GM12878 (cell line): Measurements from ENCODE around the gene MFSD12. TPM values are rescaled to one million over a fixed set of nuclear protein-coding genes. Genes with fewer than 3 reads are reported as not detected.

ENCODE experiments used
- ATAC-seq: fragments of 200-7000 bp; cut with Tn5 transposase; 3 replicates; pipeline ENCODE4 v1.9.1; 2020; ENCODE audit warnings: mild to moderate bottlenecking, moderate library complexity
- BruUV-seq: library from RNA; stranded (reverse); fragments of 400-500 nt; replicated peaks from 2 replicates; lab custom pipeline; 2021; lab: Mats Ljungman, UMichigan
- CTCF ChIA-PET: fragments of 300-600 bp; sonication (Branson Sonifier 250); formaldehyde crosslinking; extraction: SDS; loops from one replicate; lab custom pipeline; 2021; ENCODE audit warnings: inconsistent platforms; lab: Yijun Ruan, JAX
- POLR2A ChIA-PET: fragments of 350-600 bp; formaldehyde crosslinking; extraction: SDS; loops from one replicate; lab custom pipeline; 2021; ENCODE audit warnings: inconsistent platforms; lab: Charles Lee
- RAD21 ChIA-PET: fragments of 300-600 bp; sonication (Branson Sonifier 250); formaldehyde crosslinking; loops from one replicate; lab custom pipeline; 2023; ENCODE audit warnings: antibody characterized with exemption; ENCODE audit not compliant: unreplicated experiment; lab: Charles Lee
- SMC1A ChIA-PET: fragments of 300-600 bp; sonication (Branson Sonifier 250); formaldehyde crosslinking; loops from one replicate; lab custom pipeline; 2023; ENCODE audit not compliant: unreplicated experiment, uncharacterized antibody; lab: Charles Lee
- DNase-seq: peaks from one replicate; pipeline ENCODE4 v3.0.0-alpha.2; 2011; ENCODE audit warnings: low read depth, low spot score
- FAIRE-seq: peaks from 3 replicates; lab custom pipeline; 2011; peaks lifted over from hg19 to GRCh38; lab: Jason Lieb, UNC
- H2AFZ ChIP-seq: 2 replicates; pipeline ENCODE4 v1.6.0; 2011; ENCODE audit warnings: low read depth, low read length, control low read depth; ENCODE audit not compliant: control insufficient read depth
- H3K27ac ChIP-seq: 2 replicates; pipeline ENCODE4 v1.5.1; 2011; ENCODE audit warnings: control low read depth; ENCODE audit not compliant: control insufficient read depth, insufficient read depth
- H3K27me3 ChIP-seq, 2 experiments: replicated peaks in 1 of 2; 2 replicates each; pipeline versions ENCODE4 v1.6.0 to v1.6.1; 2011; ENCODE audit warnings: low read length in 1 of 2; ENCODE audit not compliant: control insufficient read depth in 2 of 2, insufficient read depth in 2 of 2
- H3K36me3 ChIP-seq, 2 experiments: 2 replicates each; pipeline ENCODE4 v1.5.1; 2011; ENCODE audit warnings: low read length in 1 of 2; ENCODE audit not compliant: control insufficient read depth in 2 of 2, insufficient read depth in 2 of 2
- H3K4me1 ChIP-seq: 2 replicates; pipeline ENCODE4 v1.6.1; 2011; ENCODE audit warnings: mild to moderate bottlenecking, low read length, moderate library complexity, mixed read lengths; ENCODE audit not compliant: control insufficient read depth, insufficient read depth
- H3K4me2 ChIP-seq: 2 replicates; pipeline ENCODE4 v1.6.0; 2011; ENCODE audit warnings: control low read depth; ENCODE audit not compliant: control insufficient read depth, insufficient read depth
- H3K4me3 ChIP-seq: fragments of 200-600 bp; sonication (generic); 2 replicates; pipeline ENCODE4 v1.5.1; 2016
- H3K79me2 ChIP-seq: 2 replicates; pipeline ENCODE4 v1.6.0; 2011; ENCODE audit warnings: low read length; ENCODE audit not compliant: control insufficient read depth, insufficient read depth
- H3K9ac ChIP-seq: 2 replicates; pipeline ENCODE4 v1.8.0; 2011; ENCODE audit warnings: low read length, control low read depth, mixed read lengths; ENCODE audit not compliant: control insufficient read depth, insufficient read depth
- H3K9me3 ChIP-seq: replicated peaks from 3 replicates; pipeline ENCODE4 v1.5.1; 2011; ENCODE audit warnings: mild to moderate bottlenecking, low read length; ENCODE audit not compliant: control insufficient read depth, insufficient read depth
- H4K20me1 ChIP-seq: 2 replicates; pipeline ENCODE4 v1.6.0; 2011; ENCODE audit not compliant: control insufficient read depth, insufficient read depth
- BMI1 ChIP-seq: fragments of 450-650 bp; IDR thresholded peaks from 2 replicates; pipeline ENCODE4 v1.6.1; 2016; ENCODE audit warnings: mild to moderate bottlenecking, moderate library complexity, borderline replicate concordance
- CREB1 ChIP-seq: IDR thresholded peaks from 2 replicates; pipeline ENCODE4 v1.6.1; 2012; ENCODE audit warnings: low read depth, mild to moderate bottlenecking, inconsistent platforms
- CREM ChIP-seq: IDR thresholded peaks from 2 replicates; pipeline ENCODE4 v1.6.1; 2014; ENCODE audit warnings: antibody characterized with exemption, low read depth
- DPF2 ChIP-seq: fragments of 450-650 bp; IDR thresholded peaks from 2 replicates; pipeline ENCODE4 v1.6.1; 2017; ENCODE audit warnings: mild to moderate bottlenecking
- E2F8 ChIP-seq: fragments of 450-650 bp; IDR thresholded peaks from 2 replicates; pipeline ENCODE4 v1.6.1; 2018; ENCODE audit warnings: mild to moderate bottlenecking, low read depth, moderate library complexity; ENCODE audit not compliant: partially characterized antibody
- ELK1 ChIP-seq: IDR thresholded peaks from 2 replicates; pipeline ENCODE4 v1.6.1; 2012; ENCODE audit warnings: low read depth, low read length, improper control_type of control experiment
- ESRRA ChIP-seq: IDR thresholded peaks from 2 replicates; pipeline ENCODE4 v1.6.1; 2012; ENCODE audit warnings: mild to moderate bottlenecking, low read length, improper control_type of control experiment
- KLF5 ChIP-seq: fragments of 450-650 bp; IDR thresholded peaks from 2 replicates; pipeline ENCODE4 v1.6.1; 2014; ENCODE audit warnings: mild to moderate bottlenecking; ENCODE audit not compliant: partially characterized antibody
- NFIC ChIP-seq: IDR thresholded peaks from 2 replicates; pipeline ENCODE4 v1.6.1; 2012; ENCODE audit warnings: low read depth, mild to moderate bottlenecking, inconsistent platforms, low read length, moderate library complexity
- PRDM15 ChIP-seq: fragments of 450-650 bp; formaldehyde crosslinking; IDR thresholded peaks from 2 replicates; pipeline ENCODE4 v1.4.0; 2020; ENCODE audit warnings: mild to moderate bottlenecking, moderate library complexity
- SMC3 ChIP-seq: IDR thresholded peaks from 2 replicates; pipeline ENCODE4 v1.6.1; 2011; ENCODE audit warnings: low read length, improper control_type of control experiment, borderline replicate concordance
- ZBTB4 ChIP-seq: fragments of 450-650 bp; formaldehyde crosslinking; IDR thresholded peaks from 2 replicates; pipeline ENCODE4 v1.4.0; 2022; ENCODE audit warnings: mild to moderate bottlenecking, moderate library complexity
- ZNF24 ChIP-seq: fragments of 450-650 bp; IDR thresholded peaks from 2 replicates; pipeline ENCODE4 v1.6.1; 2017; ENCODE audit warnings: antibody characterized with exemption, mild to moderate bottlenecking
- ZNF274 ChIP-seq: IDR thresholded peaks from one replicate; pipeline ENCODE4 v1.8.0; 2011; ENCODE audit not compliant: insufficient read length, insufficient read depth
- WGBS: methylation state at CpG from one replicate; pipeline ENCODE4 v1.1.6; 2016; ENCODE audit warnings: low lambda C conversion rate; ENCODE audit not compliant: insufficient replicate concordance, insufficient coverage; ENCODE audit errors: missing lambda C conversion rate; 5-methylcytosine and 5-hydroxymethylcytosine counted together
- in situ Hi-C: fragments of 300-500 bp; cut with MboI; formaldehyde crosslinking; loops from 9 replicates; pipeline ENCODE4 v1.14.3; 2018; ENCODE audit warnings: mixed read lengths
- intact Hi-C: fragments of 100-400 bp; cut with micrococcal nuclease; formaldehyde crosslinking; loops from one replicate; pipeline ENCODE4 v1.14.2; 2022; ENCODE audit not compliant: unreplicated experiment
- polyA plus RNA-seq, 11 experiments: library from polyadenylated mRNA; depleted of rRNA in 4 of 11; unstranded in 6 of 11; stranded (reverse) in 5 of 11; fragments of >200 nt; fragmentation: Nextera tagmentation in 4 of 11; fragmentation: Illumina TruSeq in 1 of 11; extraction: Ambion mirVana in 4 of 11; extraction: Trizol in 1 of 11; gene quantifications; 1 replicate in 1 of 11; 2 replicates in 10 of 11; pipeline versions ENCODE4 v1.2.1 to v1.2.3, GENCODE V29; 2011 to 2016; ENCODE audit warnings: inconsistent platforms in 2 of 11, missing spikeins in 2 of 11, low read depth in 1 of 11
- total RNA-seq, 4 experiments: library from RNA; depleted of rRNA in 3 of 4; stranded (reverse); fragments of >200 nt in 3 of 4; fragmentation: Illumina TruSeq in 1 of 4; extraction: Trizol in 1 of 4; gene quantifications; 2 replicates each; pipeline versions ENCODE4 v1.2.1 to v1.2.3, GENCODE V29; 2013 to 2021

MFSD12 gene
- total and polyA plus RNA-seq, 10 of the 15 experiments (the other 5 are each of a cell fraction or from before 2014, with no cell fraction given), result 0.58 to 65.9 (median 16.8) TPM

- no peaks in the 10 kb centered on the region for H3K79me2 ChIP-seq
- no peak overlapping the region for H2AFZ ChIP-seq
- H3K9me3 ChIP-seq, result no peaks in the 10 kb centered on the region
- CTCF ChIA-PET, result interaction anchor here (0.7 to 0.9 kb wide), 2 partner anchors 8 to 30 kb away, joined by 3 to 4 read pairs; no protein-coding TSS in a partner anchor
- H3K36me3 ChIP-seq, result peaks cover 9 to 18% of the 10 kb centered on the region in 2 experiments
- WGBS, result 54% methylated on average over 13 of the region's 13 CpGs
- FAIRE-seq (no peak), DNase-seq (no peak), ATAC-seq (no peak; the same call in 2 of the 3 replicates)
- H3K4me2 ChIP-seq, result no peak overlapping the region
- SMC1A ChIA-PET, result no interaction called here
- no peak overlapping the region for H3K9ac ChIP-seq
- in situ Hi-C loops, result no loop called here
- no peaks in the 10 kb centered on the region for H3K4me1 ChIP-seq
- intact Hi-C loops, result no loop called here
- no peaks in the 10 kb centered on the region for H4K20me1 ChIP-seq
- RAD21 ChIA-PET, result no interaction called here
- no peaks in the 10 kb centered on the region for H3K27me3 ChIP-seq
- TF ChIP-seq ELK1 (no peak), ZBTB4 (CRISPR knock-in tag) (no peak), E2F8 (no peak), ZNF24 (no peak), BMI1 (no peak), CREB1 (no peak), PRDM15 (CRISPR knock-in tag) (no peak), ESRRA (no peak), CREM (no peak), SMC3 (no peak), DPF2 (no peak), ZNF274 (no peak), NFIC (no peak), KLF5 (no peak)
- BruUV-seq, result no TSS peak
- H3K4me3 ChIP-seq, result no peak overlapping the region
- no peak overlapping the region for H3K27ac ChIP-seq
- POLR2A ChIA-PET, result interaction anchor here (0.6 kb wide), 1 partner anchor 15 kb away, joined by 5 read pairs; no protein-coding TSS in a partner anchor
Observed at GRCh38 chr19:3537101-3537437, 20.3 kb downstream of the MFSD12 start.
